ENCODE results near the gene ADRA2C. TPM values are rescaled to one million over a fixed set of nuclear protein-coding genes. Genes with fewer than 3 reads are reported as not detected.

The ADRA2C gene
- total RNA-seq, 1 experiment from 2014 or later, result 28.1 TPM

DNA sequence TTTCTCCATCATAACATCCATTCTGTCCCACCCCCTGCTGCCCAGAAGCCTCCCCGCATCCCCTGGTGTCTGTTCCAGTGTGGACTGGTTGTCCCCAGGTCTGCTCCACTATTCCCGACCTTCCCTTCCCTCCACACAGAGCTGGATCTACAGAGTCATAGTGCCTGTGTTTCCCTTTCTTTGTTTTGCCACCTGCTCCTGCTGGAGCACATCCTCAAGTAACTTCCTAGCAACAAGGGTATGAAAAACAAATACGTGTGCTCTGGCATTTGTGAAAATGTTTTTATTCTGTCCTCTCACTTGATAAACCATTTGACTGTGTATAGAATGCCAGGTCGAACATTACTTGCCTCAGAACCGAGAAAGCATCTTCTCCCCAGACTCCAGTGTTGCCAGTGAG lies 29.9 kb upstream of the ADRA2C start:
- Histone ChIP-seq H3K36me3 (ENCODE audit: control insufficient read depth in 1 of 2, insufficient read depth in 2 of 2, low read length in 2 of 2) (no peaks in the 10 kb centered on the region), H3K4me3 (replicated peaks in 1 of 2; ENCODE audit: low read depth in 1 of 2, low read length in 2 of 2) (no peak overlapping the region), H3K4me1 (ENCODE audit: control insufficient read depth in 1 of 2, insufficient read depth in 2 of 2, low read length in 2 of 2) (no peaks in the 10 kb centered on the region), H3K79me2 (ENCODE audit: insufficient read depth, low read length) (no peaks in the 10 kb centered on the region), H4K20me1 (ENCODE audit: insufficient read depth) (no peaks in the 10 kb centered on the region), H3K9me2 (ENCODE audit: insufficient read depth) (no peaks in the 10 kb centered on the region), H3K4me2 (ENCODE audit: low read length) (no peak overlapping the region), H2AFZ (ENCODE audit: low read depth, low read length, poor library complexity, severe bottlenecking) (no peak overlapping the region), H3K27me3 (ENCODE audit: insufficient read depth, low read length) (no peaks in the 10 kb centered on the region), H3K9ac (ENCODE audit: low read length) (no peak overlapping the region), H3K27ac (ENCODE audit: low read depth, low read length) (no peak overlapping the region), H3K9me3 (ENCODE audit: control insufficient read depth in 1 of 2, insufficient read depth in 1 of 2, low read depth in 1 of 2, low read length in 2 of 2) (no peaks in the 10 kb centered on the region)
- intact Hi-C loops (cut with micrococcal nuclease), result no loop called here
- ChIA-PET POLR2A (no interaction called here), CTCF (no interaction called here), RAD21 (ENCODE audit: low non-redundant PET in 1 of 2, low total read pairs in 2 of 2, uncharacterized antibody in 2 of 2, unreplicated experiment in 2 of 2) (no interaction called here)
- DNase-seq (ENCODE audit: low read depth, low spot score) (no peak), ATAC-seq (no peak)
- BruUV-seq (replicated peaks), result no TSS peak
- TF ChIP-seq, protein P1, sequence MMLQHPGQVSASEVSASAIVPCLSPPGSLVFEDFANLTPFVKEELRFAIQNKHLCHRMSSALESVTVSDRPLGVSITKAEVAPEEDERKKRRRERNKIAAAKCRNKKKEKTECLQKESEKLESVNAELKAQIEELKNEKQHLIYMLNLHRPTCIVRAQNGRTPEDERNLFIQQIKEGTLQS (IDR thresholded peaks at IDR 0.05), result no peak
- TF ChIP-seq, protein P2, sequence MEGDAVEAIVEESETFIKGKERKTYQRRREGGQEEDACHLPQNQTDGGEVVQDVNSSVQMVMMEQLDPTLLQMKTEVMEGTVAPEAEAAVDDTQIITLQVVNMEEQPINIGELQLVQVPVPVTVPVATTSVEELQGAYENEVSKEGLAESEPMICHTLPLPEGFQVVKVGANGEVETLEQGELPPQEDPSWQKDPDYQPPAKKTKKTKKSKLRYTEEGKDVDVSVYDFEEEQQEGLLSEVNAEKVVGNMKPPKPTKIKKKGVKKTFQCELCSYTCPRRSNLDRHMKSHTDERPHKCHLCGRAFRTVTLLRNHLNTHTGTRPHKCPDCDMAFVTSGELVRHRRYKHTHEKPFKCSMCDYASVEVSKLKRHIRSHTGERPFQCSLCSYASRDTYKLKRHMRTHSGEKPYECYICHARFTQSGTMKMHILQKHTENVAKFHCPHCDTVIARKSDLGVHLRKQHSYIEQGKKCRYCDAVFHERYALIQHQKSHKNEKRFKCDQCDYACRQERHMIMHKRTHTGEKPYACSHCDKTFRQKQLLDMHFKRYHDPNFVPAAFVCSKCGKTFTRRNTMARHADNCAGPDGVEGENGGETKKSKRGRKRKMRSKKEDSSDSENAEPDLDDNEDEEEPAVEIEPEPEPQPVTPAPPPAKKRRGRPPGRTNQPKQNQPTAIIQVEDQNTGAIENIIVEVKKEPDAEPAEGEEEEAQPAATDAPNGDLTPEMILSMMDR (IDR thresholded peaks at IDR 0.05 in 2 of 3, conservative IDR thresholded peaks at IDR 0.05 in 1 of 3; ENCODE audit: borderline replicate concordance in 1 of 3, insufficient read depth in 1 of 3, low read depth in 2 of 3, low read length in 2 of 3), result no peak
- TF ChIP-seq ZNF274 (IDR thresholded peaks at IDR 0.05; ENCODE audit: low read depth, low read length) (no peak), POLR2AphosphoS5 (IDR thresholded peaks at IDR 0.05; ENCODE audit: low read depth, low read length) (no peak), ZFX (IDR thresholded peaks at IDR 0.05) (no peak), EGR1 (IDR thresholded peaks at IDR 0.05; ENCODE audit: low read depth) (no peak), EZH2 (IDR thresholded peaks at IDR 0.05) (no peak), ELF1 (IDR thresholded peaks at IDR 0.05; ENCODE audit: borderline replicate concordance, low read depth) (no peak), SRF (IDR thresholded peaks at IDR 0.05; ENCODE audit: low read depth) (no peak), JUND (IDR thresholded peaks at IDR 0.05) (no peak), REST (IDR thresholded peaks at IDR 0.05; ENCODE audit: low read depth) (no peak), YY1 (IDR thresholded peaks at IDR 0.05; ENCODE audit: extremely low read depth, insufficient replicate concordance, low read depth, low read length) (no peak), RAD21 (IDR thresholded peaks at IDR 0.05; ENCODE audit: low read depth) (no peak), TCF7L2 (IDR thresholded peaks at IDR 0.05; ENCODE audit: borderline replicate concordance, extremely low read depth, insufficient read depth, insufficient read length) (no peak)
- TF ChIP-seq, protein P3, sequence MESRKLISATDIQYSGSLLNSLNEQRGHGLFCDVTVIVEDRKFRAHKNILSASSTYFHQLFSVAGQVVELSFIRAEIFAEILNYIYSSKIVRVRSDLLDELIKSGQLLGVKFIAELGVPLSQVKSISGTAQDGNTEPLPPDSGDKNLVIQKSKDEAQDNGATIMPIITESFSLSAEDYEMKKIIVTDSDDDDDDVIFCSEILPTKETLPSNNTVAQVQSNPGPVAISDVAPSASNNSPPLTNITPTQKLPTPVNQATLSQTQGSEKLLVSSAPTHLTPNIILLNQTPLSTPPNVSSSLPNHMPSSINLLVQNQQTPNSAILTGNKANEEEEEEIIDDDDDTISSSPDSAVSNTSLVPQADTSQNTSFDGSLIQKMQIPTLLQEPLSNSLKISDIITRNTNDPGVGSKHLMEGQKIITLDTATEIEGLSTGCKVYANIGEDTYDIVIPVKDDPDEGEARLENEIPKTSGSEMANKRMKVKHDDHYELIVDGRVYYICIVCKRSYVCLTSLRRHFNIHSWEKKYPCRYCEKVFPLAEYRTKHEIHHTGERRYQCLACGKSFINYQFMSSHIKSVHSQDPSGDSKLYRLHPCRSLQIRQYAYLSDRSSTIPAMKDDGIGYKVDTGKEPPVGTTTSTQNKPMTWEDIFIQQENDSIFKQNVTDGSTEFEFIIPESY (IDR thresholded peaks at IDR 0.05; ENCODE audit: extremely low read depth, insufficient replicate concordance, low read length), result no peak

Measured in HCT116 (cell line).